Activated T-cell treated with anti-CD3 and anti-CD28 coated beads, Interleukin-2, amount 50 U/mL, for 72 hours (primary cell): Measurements from ENCODE around the gene GALNT9. TPM values are rescaled to one million over a fixed set of nuclear protein-coding genes. Genes with fewer than 3 reads are reported as not detected.

ENCODE experiments used
- ATAC-seq, 2 donors: fragments of 150-1000 bp; cut with Tn5 transposase; replicated peaks in 1 of 2; 2 replicates each; pipeline ENCODE4 v1.10.0; 2021; ENCODE audit warnings: moderate library complexity in 2 of 2, mild to moderate bottlenecking in 1 of 2
- DNase-seq, 2 donors: peaks; one replicate each; pipeline ENCODE4 v3.0.0; 2021 to 2022; ENCODE audit warnings: mixed read lengths in 1 of 2
- H3K27ac Mint-ChIP-seq: one replicate; pipeline ENCODE4 v1.8.0; 2022; ENCODE audit warnings: mild to moderate bottlenecking, moderate library complexity, mixed read lengths
- H3K27me3 Mint-ChIP-seq: one replicate; pipeline ENCODE4 v1.8.0; 2022; ENCODE audit warnings: low read depth, mixed read lengths
- H3K36me3 Mint-ChIP-seq, 2 donors: one replicate each; pipeline ENCODE4 v1.8.0; 2022; ENCODE audit warnings: mixed read lengths in 2 of 2, mild to moderate bottlenecking in 1 of 2; ENCODE audit not compliant: insufficient read depth in 2 of 2
- H3K4me1 Mint-ChIP-seq: one replicate; pipeline ENCODE4 v1.8.0; 2022; ENCODE audit warnings: low read depth, mixed read lengths
- H3K4me3 Mint-ChIP-seq, 2 donors: one replicate each; pipeline ENCODE4 v1.8.0; 2022; ENCODE audit warnings: mild to moderate bottlenecking in 2 of 2, mixed read lengths in 2 of 2, moderate library complexity in 2 of 2
- H3K9me3 Mint-ChIP-seq, 2 donors: one replicate each; pipeline ENCODE4 v1.8.0; 2022; ENCODE audit warnings: mixed read lengths in 2 of 2
- total RNA-seq, 2 donors: library from RNA; stranded (reverse); gene quantifications; one replicate each; pipeline ENCODE4 v1.2.3, GENCODE V29; 2022

GALNT9 gene
- total RNA-seq, 2 donors from 2014 or later: 0.42 to 0.53 TPM

GRCh38 chr12:132236129-132236929, 93.1 kb downstream of the GALNT9 start:
- Mint-ChIP-seq H3K4me1 (no peaks in the 10 kb centered on the region), H3K27me3 (no peaks in the 10 kb centered on the region), H3K36me3 (no peaks in the 10 kb centered on the region), H3K4me3 (no peak overlapping the region), H3K9me3 (no peaks in the 10 kb centered on the region), H3K27ac (no peak overlapping the region)
- DNase-seq (no peak), ATAC-seq (no peak)

GRCh38 chr12:132235116-132235820, 94.1 kb downstream of the GALNT9 start:
- no peaks in the 10 kb centered on the region for H3K9me3 Mint-ChIP-seq
- H3K27ac Mint-ChIP-seq: no peak overlapping the region
- no peak for DNase-seq

DNA sequence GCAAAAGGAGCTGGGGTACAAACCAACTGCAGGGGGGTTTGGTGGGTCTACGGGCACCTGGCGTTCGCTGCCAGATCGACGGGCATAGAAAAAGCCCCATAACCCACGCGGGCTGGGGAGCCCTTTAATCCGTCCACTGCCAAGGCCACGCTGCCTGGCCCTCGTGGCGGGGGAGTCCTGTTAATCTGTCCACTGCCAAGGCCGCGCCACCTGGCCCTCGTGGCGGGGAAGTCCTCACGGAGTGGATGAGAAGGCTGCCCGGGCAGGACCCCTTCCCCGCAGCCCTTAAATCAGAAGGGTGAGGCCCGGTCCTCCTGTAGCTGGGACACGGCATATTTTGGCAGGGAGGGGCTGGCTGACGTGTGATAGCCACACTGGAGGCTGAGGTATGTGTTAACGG, 99.0 kb downstream of the GALNT9 start:
- Mint-ChIP-seq H3K27me3 (peaks cover 11% of the 10 kb centered on the region), H3K36me3 (no peaks in the 10 kb centered on the region), H3K9me3 (no peaks in the 10 kb centered on the region), H3K27ac (no peak overlapping the region), H3K4me3 (no peak overlapping the region), H3K4me1 (no peaks in the 10 kb centered on the region)
- no peak for ATAC-seq
- no peak for DNase-seq

More at GRCh38 chr12:132235116-132235820, 94.1 kb downstream of the GALNT9 start:
- no peaks in the 10 kb centered on the region for H3K4me1 Mint-ChIP-seq
- no peak overlapping the region for H3K4me3 Mint-ChIP-seq
- no peaks in the 10 kb centered on the region for H3K36me3 Mint-ChIP-seq
- no peak for ATAC-seq
- no peaks in the 10 kb centered on the region for H3K27me3 Mint-ChIP-seq

- Mint-ChIP-seq H3K4me3 (no peak overlapping the region), H3K36me3 (no peaks in the 10 kb centered on the region), H3K27me3 (peaks cover 11% of the 10 kb centered on the region), H3K4me1 (no peaks in the 10 kb centered on the region), H3K27ac (no peak overlapping the region), H3K9me3 (no peaks in the 10 kb centered on the region)
- DNase-seq: no peak
- no peak for ATAC-seq
Measured at GRCh38 chr12:132229926-132230325, 99.5 kb downstream of the GALNT9 start.

DNA sequence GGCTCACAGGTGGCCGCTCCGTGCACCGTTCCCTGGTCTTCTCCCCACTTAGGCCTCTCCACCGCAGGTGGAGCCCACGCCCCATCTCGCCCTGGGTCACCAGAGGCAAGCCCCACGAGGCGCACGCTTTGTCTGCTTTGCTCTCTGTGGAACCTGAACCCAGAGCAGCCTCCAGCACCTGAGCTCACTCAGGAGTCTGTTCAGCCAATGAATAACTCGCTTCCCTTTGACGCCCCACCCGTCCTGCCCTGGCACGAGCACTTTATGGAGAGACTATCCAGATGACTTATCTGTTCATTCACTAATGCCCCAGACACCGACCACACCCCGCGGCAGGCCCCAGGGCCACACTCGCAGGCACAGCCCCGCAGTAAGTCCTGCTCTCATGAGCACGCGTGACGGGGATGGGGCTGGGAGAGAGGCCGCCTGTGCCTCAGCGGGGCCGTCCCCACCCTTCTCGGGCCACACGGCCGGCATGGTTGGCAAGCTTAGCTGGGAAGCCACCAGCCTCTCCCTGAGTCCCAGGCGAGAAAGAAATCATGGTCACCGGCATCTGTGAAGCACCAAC, 100.1 kb downstream of the GALNT9 start:
- no peak for DNase-seq
- H3K36me3 Mint-ChIP-seq: no peaks in the 10 kb centered on the region
- no peaks in the 10 kb centered on the region for H3K9me3 Mint-ChIP-seq
- peaks cover 11% of the 10 kb centered on the region for H3K27me3 Mint-ChIP-seq
- no peaks in the 10 kb centered on the region for H3K4me1 Mint-ChIP-seq
- H3K4me3 Mint-ChIP-seq: no peak overlapping the region
- H3K27ac Mint-ChIP-seq: no peak overlapping the region
- no peak for ATAC-seq

GRCh38 chr12:132228476-132229192, 100.8 kb downstream of the GALNT9 start:
- Mint-ChIP-seq H3K9me3 (no peaks in the 10 kb centered on the region), H3K36me3 (no peaks in the 10 kb centered on the region), H3K27ac (no peak overlapping the region)

GRCh38 chr12:132227782-132228475, 101.5 kb downstream of the GALNT9 start:
- no peaks in the 10 kb centered on the region for H3K9me3 Mint-ChIP-seq
- ATAC-seq (no peak), DNase-seq (no peak)
- H3K27ac Mint-ChIP-seq: no peak overlapping the region
- H3K27me3 Mint-ChIP-seq: peaks cover 11% of the 10 kb centered on the region
- no peak overlapping the region for H3K4me3 Mint-ChIP-seq
- no peaks in the 10 kb centered on the region for H3K4me1 Mint-ChIP-seq
- no peaks in the 10 kb centered on the region for H3K36me3 Mint-ChIP-seq

More at GRCh38 chr12:132228476-132229192, 100.8 kb downstream of the GALNT9 start:
- Mint-ChIP-seq H3K4me1 (no peaks in the 10 kb centered on the region), H3K27me3 (peaks cover 11% of the 10 kb centered on the region), H3K4me3 (no peak overlapping the region)
- ATAC-seq (no peak), DNase-seq (no peak)

GRCh38 chr12:132227118-132227517, 102.3 kb downstream of the GALNT9 start:
- Mint-ChIP-seq H3K27me3 (peaks cover 11% of the 10 kb centered on the region), H3K4me1 (peaks cover 6% of the 10 kb centered on the region), H3K36me3 (no peaks in the 10 kb centered on the region), H3K9me3 (no peaks in the 10 kb centered on the region), H3K27ac (no peak overlapping the region), H3K4me3 (no peak overlapping the region)
- DNase-seq (no peak), ATAC-seq (no peak)

GRCh38 chr12:132226604-132227003, 102.8 kb downstream of the GALNT9 start:
- H3K4me3 Mint-ChIP-seq: no peak overlapping the region

DNA sequence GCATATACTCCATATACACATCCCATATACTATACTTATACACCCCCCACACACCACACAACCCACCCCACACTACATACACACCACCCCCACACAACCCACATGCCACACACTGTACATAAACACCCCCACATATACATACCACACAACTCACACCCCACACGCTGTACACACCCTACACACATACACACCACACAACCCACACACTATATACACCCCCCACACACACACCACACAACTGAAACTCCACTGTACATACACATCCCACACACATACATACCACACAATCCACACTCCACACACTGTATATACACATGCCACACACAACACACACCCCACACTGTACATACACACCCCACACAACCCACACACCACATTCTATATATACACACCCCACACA, 104.2 kb downstream of the GALNT9 start:
- H3K27me3 Mint-ChIP-seq: peaks cover 11% of the 10 kb centered on the region
- H3K36me3 Mint-ChIP-seq: no peaks in the 10 kb centered on the region
- no peaks in the 10 kb centered on the region for H3K9me3 Mint-ChIP-seq
- no peak overlapping the region for H3K27ac Mint-ChIP-seq
- H3K4me3 Mint-ChIP-seq: no peak overlapping the region
- ATAC-seq (no peak), DNase-seq (no peak)
- peaks cover 8% of the 10 kb centered on the region for H3K4me1 Mint-ChIP-seq

More at GRCh38 chr12:132226604-132227003, 102.8 kb downstream of the GALNT9 start:
- Mint-ChIP-seq H3K27ac (no peak overlapping the region), H3K9me3 (no peaks in the 10 kb centered on the region), H3K4me1 (peaks cover 8% of the 10 kb centered on the region), H3K27me3 (peaks cover 11% of the 10 kb centered on the region), H3K36me3 (no peaks in the 10 kb centered on the region)
- ATAC-seq (no peak), DNase-seq (no peak)

GRCh38 chr12:132224484-132224883, 104.9 kb downstream of the GALNT9 start:
- Mint-ChIP-seq H3K4me1 (peaks cover 8% of the 10 kb centered on the region), H3K4me3 (no peak overlapping the region), H3K27ac (no peak overlapping the region), H3K27me3 (peaks cover 11% of the 10 kb centered on the region), H3K9me3 (no peaks in the 10 kb centered on the region), H3K36me3 (no peaks in the 10 kb centered on the region)
- no peak for ATAC-seq
- no peak for DNase-seq

DNA sequence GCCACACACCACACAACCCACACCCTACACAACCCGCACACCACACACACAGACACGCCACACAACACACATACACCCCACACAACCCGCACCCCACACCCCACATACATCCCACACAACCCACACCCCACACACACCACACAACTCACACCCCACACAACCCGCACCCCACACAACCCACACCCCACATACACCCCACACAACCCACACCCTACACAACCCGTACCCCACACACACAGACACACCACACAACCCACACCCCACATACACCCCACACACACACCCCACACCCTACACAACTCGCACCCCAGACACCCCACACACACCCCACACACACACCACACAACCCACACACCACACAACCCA, 106.6 kb downstream of the GALNT9 start:
- H3K36me3 Mint-ChIP-seq: no peaks in the 10 kb centered on the region
- peak overlapping the region; percentile 24 to 56 for H3K4me3 Mint-ChIP-seq
- peaks cover 12% of the 10 kb centered on the region for H3K4me1 Mint-ChIP-seq
- no peak overlapping the region for H3K27ac Mint-ChIP-seq
- H3K27me3 Mint-ChIP-seq: no peaks in the 10 kb centered on the region
- H3K9me3 Mint-ChIP-seq: peaks cover 0 to 2% of the 10 kb centered on the region in 2 donors
- no peak for ATAC-seq
- no peak for DNase-seq
